OCI-LY1 (cell line): ENCODE results near the gene PDE2A.

Source experiments
- H2AFZ ChIP-seq: fragments of 200-600 bp; sonication (generic), shearing (Covaris generic); 2 replicates; pipeline ENCODE4 v1.6.0; 2014; ENCODE audit warnings: antibody characterized with exemption, mild to moderate bottlenecking, low read length
- H3F3A ChIP-seq: fragments of 200-600 bp; sonication (generic), shearing (Covaris generic); 2 replicates; pipeline ENCODE4 v1.6.0; 2014; ENCODE audit warnings: mild to moderate bottlenecking, antibody characterized with exemption, low read length, moderate library complexity; ENCODE audit not compliant: insufficient read depth
- H3K27ac ChIP-seq: fragments of 200-600 bp; sonication (generic); 2 replicates; pipeline ENCODE4 v1.5.1; 2014; ENCODE audit warnings: low read length, mixed run types, mild to moderate bottlenecking, low read depth; ENCODE audit not compliant: poor library complexity, severe bottlenecking
- H3K27me3 ChIP-seq: fragments of 200-600 bp; sonication (generic); 2 replicates; pipeline ENCODE4 v1.6.0; 2014; ENCODE audit warnings: antibody characterized with exemption, mild to moderate bottlenecking, low read length, moderate library complexity; ENCODE audit not compliant: insufficient read depth
- H3K36me3 ChIP-seq: fragments of 200-600 bp; sonication (generic); 2 replicates; pipeline ENCODE4 v1.6.1; 2014; ENCODE audit warnings: mild to moderate bottlenecking, antibody characterized with exemption, low read length, moderate library complexity, mixed read lengths; ENCODE audit not compliant: insufficient read depth
- H3K4me1 ChIP-seq: fragments of 200-600 bp; sonication (generic); 2 replicates; pipeline ENCODE4 v1.5.1; 2014; ENCODE audit warnings: mild to moderate bottlenecking, low read length, moderate library complexity; ENCODE audit not compliant: insufficient read depth, severe bottlenecking
- H3K4me2 ChIP-seq: fragments of 200-600 bp; sonication (generic), shearing (Covaris generic); 2 replicates; pipeline ENCODE4 v1.6.1; 2014; ENCODE audit warnings: low read length
- H3K4me3 ChIP-seq: fragments of 200-600 bp; sonication (generic); 2 replicates; pipeline ENCODE4 v1.5.1; 2014; ENCODE audit warnings: low read length, low read depth, mild to moderate bottlenecking, mixed read lengths; ENCODE audit not compliant: poor library complexity, severe bottlenecking
- H3K79me2 ChIP-seq: fragments of 200-600 bp; shearing (Covaris generic); 2 replicates; pipeline ENCODE4 v1.6.1; 2016; ENCODE audit warnings: mixed run types, low read length, mixed read lengths; ENCODE audit not compliant: insufficient read depth
- H3K9ac ChIP-seq: fragments of 200-600 bp; sonication (generic), shearing (Covaris generic); 2 replicates; pipeline ENCODE4 v1.6.1; 2014; ENCODE audit warnings: mild to moderate bottlenecking, low read length, mixed read lengths
- H3K9me2 ChIP-seq: fragments of 200-600 bp; sonication (generic), shearing (Covaris generic); 2 replicates; pipeline ENCODE4 v1.6.1; 2014; ENCODE audit warnings: low read depth, mild to moderate bottlenecking, low read length, mixed read lengths
- H3K9me3 ChIP-seq: fragments of 200-600 bp; shearing (Covaris generic); 2 replicates; pipeline ENCODE4 v1.6.1; 2014; ENCODE audit warnings: low read length, mixed read lengths
- H4K20me1 ChIP-seq: fragments of 200-600 bp; sonication (generic), shearing (Covaris generic); 2 replicates; pipeline ENCODE4 v1.6.0; 2016; ENCODE audit warnings: mild to moderate bottlenecking, low read length; ENCODE audit not compliant: insufficient read depth
- CTCF ChIP-seq: fragments of 200-600 bp; sonication (generic), shearing (Covaris generic); IDR thresholded peaks from 2 replicates; pipeline ENCODE4 v1.5.1; 2017; ENCODE audit warnings: mild to moderate bottlenecking, antibody characterized with exemption, low read length, moderate library complexity, mixed read lengths
- EZH2 ChIP-seq: fragments of 200-600 bp; sonication (generic), shearing (Covaris generic); IDR thresholded peaks from 2 replicates; pipeline ENCODE4 v1.8.0; 2017; ENCODE audit warnings: borderline replicate concordance, mixed run types, mild to moderate bottlenecking, antibody characterized with exemption, low read length, moderate library complexity, mixed read lengths

The PDE2A gene

GRCh38 chr11:72704028-72704782 lies 30.0 kb upstream of the PDE2A start:
- H2AFZ ChIP-seq: no peak overlapping the region
- H3K4me1 ChIP-seq: no peaks in the 10 kb centered on the region
- no peaks in the 10 kb centered on the region for H3K9me2 ChIP-seq
- H3K27me3 ChIP-seq: no peaks in the 10 kb centered on the region
- H3K9ac ChIP-seq: no peak overlapping the region
- no peaks in the 10 kb centered on the region for H3K9me3 ChIP-seq
- H3K4me3 ChIP-seq: no peak overlapping the region
- H4K20me1 ChIP-seq: no peaks in the 10 kb centered on the region
- H3F3A ChIP-seq: no peaks in the 10 kb centered on the region
- H3K36me3 ChIP-seq: peaks cover 79% of the 10 kb centered on the region; the same call in 1 of the 2 replicates
- H3K27ac ChIP-seq: no peak overlapping the region
- H3K4me2 ChIP-seq: no peak overlapping the region
- no peak for TF ChIP-seq EZH2
- peak; percentile 43 for TF ChIP-seq CTCF
- H3K79me2 ChIP-seq: no peaks in the 10 kb centered on the region

GRCh38 chr11:72703267-72704008 lies 29.2 kb upstream of the PDE2A start:
- Histone ChIP-seq H3F3A (no peaks in the 10 kb centered on the region), H3K27ac (no peak overlapping the region), H4K20me1 (no peaks in the 10 kb centered on the region), H3K9ac (no peak overlapping the region), H3K79me2 (no peaks in the 10 kb centered on the region), H3K4me1 (no peaks in the 10 kb centered on the region), H2AFZ (no peak overlapping the region), H3K36me3 (peaks cover 82% of the 10 kb centered on the region), H3K27me3 (no peaks in the 10 kb centered on the region), H3K4me3 (no peak overlapping the region), H3K9me2 (no peaks in the 10 kb centered on the region), H3K4me2 (no peak overlapping the region), H3K9me3 (no peaks in the 10 kb centered on the region)
- TF ChIP-seq EZH2: no peak
- TF ChIP-seq CTCF: no peak

- no peaks in the 10 kb centered on the region for H3K9me2 ChIP-seq
- H3K36me3 ChIP-seq: peaks cover 81% of the 10 kb centered on the region
- no peak overlapping the region for H2AFZ ChIP-seq
- no peak overlapping the region for H3K27ac ChIP-seq
- TF ChIP-seq CTCF: no peak
- TF ChIP-seq EZH2: no peak
- H3K9me3 ChIP-seq: no peaks in the 10 kb centered on the region
- H3K27me3 ChIP-seq: no peaks in the 10 kb centered on the region
- H3K9ac ChIP-seq: no peak overlapping the region
- no peak overlapping the region for H3K4me3 ChIP-seq
- no peaks in the 10 kb centered on the region for H3K4me1 ChIP-seq
- H4K20me1 ChIP-seq: no peaks in the 10 kb centered on the region
- H3F3A ChIP-seq: no peaks in the 10 kb centered on the region
- H3K79me2 ChIP-seq: no peaks in the 10 kb centered on the region
- H3K4me2 ChIP-seq: no peak overlapping the region
Observed at GRCh38 chr11:72702577-72703241, 28.5 kb upstream of the PDE2A start.
